Thyroid gland (tissue), 4 donors: ENCODE data around the gene WWTR1. TPM values are rescaled to one million over a fixed set of nuclear protein-coding genes. Genes with fewer than 3 reads are reported as not detected.
A peak's percentile ranks its signal among the peaks of the same experiment; 100 is the strongest.

Experiments used
- DNase-seq, 2 donors: peaks; one replicate each; pipeline ENCODE4 v3.0.0-alpha.2; 2019
- H3K27ac ChIP-seq, 3 donors: fragments of 200-600 bp; sonication (generic); 1 replicate in 2 of 3; 2 replicates in 1 of 3; pipeline ENCODE4 v1.5.1; 2016 to 2019; ENCODE audit warnings: mild to moderate bottlenecking in 1 of 3, moderate library complexity in 1 of 3
- H3K27me3 ChIP-seq: fragments of 200-600 bp; sonication (generic); one replicate; pipeline ENCODE4 v1.5.1; 2019
- H3K36me3 ChIP-seq, 2 donors: fragments of 200-600 bp; sonication (generic); one replicate each; pipeline ENCODE4 v1.5.1; 2016 to 2019
- H3K4me1 ChIP-seq, 2 donors: fragments of 200-600 bp; sonication (generic); one replicate each; pipeline ENCODE4 v1.5.1; 2017 to 2019
- H3K4me3 ChIP-seq, 3 donors: fragments of 200-600 bp; sonication (generic); replicated peaks in 1 of 3; 1 replicate in 2 of 3; 2 replicates in 1 of 3; pipeline ENCODE4 v1.5.1; 2016; ENCODE audit warnings: mild to moderate bottlenecking in 1 of 3
- H3K9me3 ChIP-seq: fragments of 200-600 bp; sonication (generic); one replicate; pipeline ENCODE4 v1.5.1; 2017
- CTCF ChIP-seq, 6 experiments: fragments of 200-600 bp in 3 of 6; fragments of 450-650 bp in 3 of 6; sonication (generic) in 3 of 6; IDR thresholded peaks; one replicate each; pipeline ENCODE4 v1.5.1; 2016 to 2019; ENCODE audit warnings: antibody characterized with exemption in 6 of 6, mild to moderate bottlenecking in 2 of 6, inconsistent platforms in 1 of 6, moderate library complexity in 1 of 6
- POLR2A ChIP-seq, 2 donors: fragments of 450-650 bp; IDR thresholded peaks; one replicate each; pipeline ENCODE4 v1.6.1; 2017; ENCODE audit warnings: antibody characterized with exemption in 2 of 2, mild to moderate bottlenecking in 2 of 2, moderate library complexity in 1 of 2
- WGBS, 2 donors: methylation state at CpG; one replicate each; pipeline ENCODE4 v1.1.5; 2017; 5-methylcytosine and 5-hydroxymethylcytosine counted together
- intact Hi-C: fragments of 100-400 bp; cut with DNase I; formaldehyde crosslinking; loops from one replicate; pipeline ENCODE4 v1.15.1; 2023
- total RNA-seq, 4 donors: library from RNA; depleted of rRNA; stranded (reverse); fragments of >200 nt; gene quantifications; one replicate each; pipeline ENCODE4 v1.2.3, GENCODE V29; 2016

WWTR1 gene
- total RNA-seq, 4 donors from 2014 or later = 56.7 to 87.6 (median 78.5) TPM

GRCh38 chr3:149512073-149512782, 145.6 kb downstream of the WWTR1 start:
- Histone ChIP-seq H3K4me3 (no peak overlapping the region), H3K27ac (peak overlapping the region in 2 of 3 donors; percentile 81 to 92), H3K27me3 (no peaks in the 10 kb centered on the region), H3K9me3 (no peaks in the 10 kb centered on the region), H3K36me3 (no peaks in the 10 kb centered on the region), H3K4me1 (peaks cover 23 to 53% of the 10 kb centered on the region in 2 donors)
- WGBS, 2 donors = 10 to 14% methylated on average over 9 of the region's 9 CpGs
- peak; percentile 73 to 80 for DNase-seq
- TF ChIP-seq POLR2A (IDR thresholded peaks at IDR 0.05) = no peak
- TF ChIP-seq CTCF (IDR thresholded peaks at IDR 0.05) = peak; percentile 55 to 93 (median 85)
- intact Hi-C loops = loop anchor here (5.0 kb wide), 1 partner anchor 205 kb away; no protein-coding TSS in a partner anchor

DNA sequence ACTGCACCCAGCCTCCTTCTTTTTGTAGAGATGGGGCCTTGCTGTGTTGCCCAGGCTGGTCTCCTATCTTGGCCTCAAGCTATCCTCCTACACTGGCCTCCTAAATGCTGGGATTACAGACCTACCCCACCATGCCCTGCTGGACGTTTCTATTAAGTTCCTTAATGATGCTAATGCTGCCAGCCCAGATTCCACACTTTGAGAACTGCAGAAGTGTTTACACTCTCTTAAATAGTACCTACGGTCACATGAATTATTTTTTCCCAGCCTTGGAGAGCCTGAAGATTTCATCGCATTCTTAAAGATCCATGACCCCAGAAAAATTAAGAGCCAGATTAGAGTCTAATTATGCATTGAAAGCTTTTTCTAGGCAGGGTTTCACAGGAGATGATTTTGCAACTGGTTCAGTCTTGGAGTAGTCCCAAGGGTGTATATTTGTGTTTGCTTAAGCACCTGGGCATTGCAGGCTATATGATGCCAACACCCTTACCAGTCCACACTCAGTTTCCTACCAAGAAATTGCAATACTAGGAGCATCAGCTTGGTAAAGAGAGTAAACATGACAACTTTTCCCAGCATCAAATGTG, 146.7 kb downstream of the WWTR1 start:
- intact Hi-C loops = loop anchor here (5.0 kb wide), 1 partner anchor 206 kb away; no protein-coding TSS in a partner anchor
- DNase-seq = no peak
- H3K27ac ChIP-seq = peak overlapping the region; percentile 63 to 92 (median 81)
- peaks cover 33 to 60% of the 10 kb centered on the region in 2 donors for H3K4me1 ChIP-seq
- no peak overlapping the region for H3K4me3 ChIP-seq
- TF ChIP-seq CTCF (IDR thresholded peaks at IDR 0.05) (peak in 3 of 6 experiments; percentile 21 to 43 (median 25)), POLR2A (IDR thresholded peaks at IDR 0.05) (no peak)
- H3K9me3 ChIP-seq = no peaks in the 10 kb centered on the region
- WGBS, 2 donors = 40 to 48% methylated on average over 3 of the region's 3 CpGs
- no peaks in the 10 kb centered on the region for H3K27me3 ChIP-seq
- H3K36me3 ChIP-seq = no peaks in the 10 kb centered on the region

DNA sequence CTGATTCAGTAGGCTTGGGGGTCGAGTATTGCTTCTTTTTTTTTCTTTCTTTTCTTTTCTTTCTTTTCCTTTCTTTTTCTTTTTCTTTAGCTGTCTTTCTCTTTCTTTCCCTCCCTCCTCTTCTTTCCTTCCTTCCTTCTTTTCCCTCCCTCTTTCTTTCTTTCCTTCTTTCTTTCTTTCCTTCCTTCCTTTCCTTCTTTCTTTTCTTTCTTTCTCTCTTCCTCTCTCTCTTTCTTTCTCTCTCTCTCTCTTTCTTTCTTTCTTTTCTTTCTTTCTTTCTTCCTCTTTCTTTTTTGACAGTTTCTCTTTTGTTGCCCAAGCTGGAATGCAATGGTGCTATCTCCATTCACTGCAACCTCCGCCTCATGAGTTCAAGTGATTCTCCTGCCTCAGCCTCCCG, 147.3 kb downstream of the WWTR1 start:
- TF ChIP-seq POLR2A (IDR thresholded peaks at IDR 0.05) (no peak), CTCF (IDR thresholded peaks at IDR 0.05) (no peak)
- H3K4me3 ChIP-seq = no peak overlapping the region
- no peak for DNase-seq
- no peaks in the 10 kb centered on the region for H3K36me3 ChIP-seq
- intact Hi-C loops = loop anchor here (5.0 kb wide), 1 partner anchor 207 kb away; no protein-coding TSS in a partner anchor
- H3K27me3 ChIP-seq = no peaks in the 10 kb centered on the region
- peaks cover 35 to 61% of the 10 kb centered on the region in 2 donors for H3K4me1 ChIP-seq
- no peaks in the 10 kb centered on the region for H3K9me3 ChIP-seq
- H3K27ac ChIP-seq = peak overlapping the region; percentile 63 to 92 (median 81)
- 83 to 91% methylated on average over 3 of the region's 3 CpGs for WGBS, 2 donors

- intact Hi-C loops = no loop called here
- WGBS, 2 donors = 63 to 91% methylated on average over 3 of the region's 3 CpGs
- H3K27ac ChIP-seq = peak overlapping the region; percentile 9 to 92 (median 81)
Measured at GRCh38 chr3:149509526-149509925, 148.3 kb downstream of the WWTR1 start.

More at GRCh38 chr3:149509526-149509925, 148.3 kb downstream of the WWTR1 start:
- Histone ChIP-seq H3K36me3 (no peaks in the 10 kb centered on the region), H3K4me1 (peaks cover 35 to 61% of the 10 kb centered on the region in 2 donors), H3K4me3 (no peak overlapping the region), H3K27me3 (no peaks in the 10 kb centered on the region), H3K9me3 (no peaks in the 10 kb centered on the region)
- TF ChIP-seq POLR2A (IDR thresholded peaks at IDR 0.05) = no peak
- TF ChIP-seq CTCF (IDR thresholded peaks at IDR 0.05) = no peak
- DNase-seq = peak in 1 of 2 donors; percentile 24
